Stomach (tissue), 4 donors: Measurements from ENCODE around the gene GAP43.

ENCODE experiments used
- CTCF ChIP-seq, 7 experiments: fragments of 450-650 bp in 4 of 7; fragments of 200-600 bp in 3 of 7; sonication (generic) in 3 of 7; IDR thresholded peaks; one replicate each; pipeline ENCODE4 v1.5.1; 2016 to 2019; ENCODE audit warnings: antibody characterized with exemption in 7 of 7, control low read depth in 2 of 7, mild to moderate bottlenecking in 1 of 7
- EP300 ChIP-seq: sonication (generic); formaldehyde crosslinking; IDR thresholded peaks from one replicate; pipeline ENCODE4 v1.6.1; 2017; ENCODE audit warnings: antibody characterized with exemption
- POLR2A ChIP-seq, 4 donors: fragments of 450-650 bp; IDR thresholded peaks; one replicate each; pipeline ENCODE4 v1.6.1; 2016; ENCODE audit warnings: antibody characterized with exemption in 4 of 4, control low read depth in 2 of 4, mild to moderate bottlenecking in 1 of 4, moderate library complexity in 1 of 4
- POLR2AphosphoS5 ChIP-seq, 3 donors: sonication (generic); formaldehyde crosslinking; IDR thresholded peaks; one replicate each; pipeline ENCODE4 v1.6.1; 2016; ENCODE audit warnings: antibody characterized with exemption in 3 of 3

- TF ChIP-seq CTCF (IDR thresholded peaks at IDR 0.05) (no peak), POLR2AphosphoS5 (IDR thresholded peaks at IDR 0.05) (no peak), POLR2A (IDR thresholded peaks at IDR 0.05) (no peak), EP300 (no peak)
These were observed 86.6 kb downstream of the GAP43 start for GRCh38 chr3:115709931-115710330.
